Measurements from ENCODE around the gene VOPP1.

VOPP1 gene

DNA sequence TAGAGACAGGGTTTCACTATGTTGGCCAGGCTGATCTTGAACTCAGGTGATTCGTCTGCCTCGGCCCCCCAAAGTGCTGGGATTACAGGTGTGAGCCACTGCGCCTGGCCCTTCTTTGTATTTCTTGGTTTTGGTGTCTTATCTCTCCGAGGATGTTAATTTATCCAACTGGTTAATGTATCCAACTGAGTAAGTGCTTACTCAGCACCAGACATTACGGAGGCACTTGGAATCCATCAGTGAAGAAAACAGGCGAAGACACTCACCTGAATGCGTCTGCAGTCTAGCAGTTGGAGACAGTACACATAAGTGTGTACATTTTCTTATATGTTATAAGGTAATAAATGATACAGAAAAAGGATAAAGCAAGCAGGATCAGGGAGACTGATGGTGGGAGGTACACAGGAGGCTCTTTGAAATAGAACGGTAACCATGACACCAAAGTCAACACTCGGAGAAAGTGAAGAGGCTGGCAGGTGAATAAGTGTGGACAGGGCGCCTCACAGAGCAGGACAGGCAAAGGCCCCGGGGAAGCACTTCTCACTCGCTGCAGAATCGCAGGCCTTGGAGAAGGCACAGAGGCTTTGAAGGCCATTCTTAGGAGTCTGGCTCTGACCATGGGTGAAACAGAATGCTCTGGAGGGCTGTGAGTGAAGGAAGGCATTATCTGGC is 134.1 kb downstream of the VOPP1 start:
- Histone ChIP-seq H2AFZ (ENCODE audit: low read depth) (no peak overlapping the region), H3K4me2 (no peak overlapping the region), H3K9ac (no peak overlapping the region), H3K27ac (no peak overlapping the region), H4K20me1 (ENCODE audit: insufficient read depth) (no peaks in the 10 kb centered on the region), H3K4me3 (IDR thresholded peaks at IDR 0.05; ENCODE audit: insufficient read depth, low read depth, low read length) (no peak overlapping the region), H3K4me1 (ENCODE audit: low read depth, poor library complexity, severe bottlenecking) (peaks cover 10% of the 10 kb centered on the region), H3K79me2 (ENCODE audit: insufficient read depth, low read depth) (no peaks in the 10 kb centered on the region), H3K36me3 (ENCODE audit: insufficient read depth) (no peaks in the 10 kb centered on the region), H3K27me3 (ENCODE audit: insufficient read depth, low read depth) (no peaks in the 10 kb centered on the region)
- TF ChIP-seq, protein P1, sequence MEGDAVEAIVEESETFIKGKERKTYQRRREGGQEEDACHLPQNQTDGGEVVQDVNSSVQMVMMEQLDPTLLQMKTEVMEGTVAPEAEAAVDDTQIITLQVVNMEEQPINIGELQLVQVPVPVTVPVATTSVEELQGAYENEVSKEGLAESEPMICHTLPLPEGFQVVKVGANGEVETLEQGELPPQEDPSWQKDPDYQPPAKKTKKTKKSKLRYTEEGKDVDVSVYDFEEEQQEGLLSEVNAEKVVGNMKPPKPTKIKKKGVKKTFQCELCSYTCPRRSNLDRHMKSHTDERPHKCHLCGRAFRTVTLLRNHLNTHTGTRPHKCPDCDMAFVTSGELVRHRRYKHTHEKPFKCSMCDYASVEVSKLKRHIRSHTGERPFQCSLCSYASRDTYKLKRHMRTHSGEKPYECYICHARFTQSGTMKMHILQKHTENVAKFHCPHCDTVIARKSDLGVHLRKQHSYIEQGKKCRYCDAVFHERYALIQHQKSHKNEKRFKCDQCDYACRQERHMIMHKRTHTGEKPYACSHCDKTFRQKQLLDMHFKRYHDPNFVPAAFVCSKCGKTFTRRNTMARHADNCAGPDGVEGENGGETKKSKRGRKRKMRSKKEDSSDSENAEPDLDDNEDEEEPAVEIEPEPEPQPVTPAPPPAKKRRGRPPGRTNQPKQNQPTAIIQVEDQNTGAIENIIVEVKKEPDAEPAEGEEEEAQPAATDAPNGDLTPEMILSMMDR (conservative IDR thresholded peaks at IDR 0.05; ENCODE audit: low read depth, low read length), result no peak

DNA sequence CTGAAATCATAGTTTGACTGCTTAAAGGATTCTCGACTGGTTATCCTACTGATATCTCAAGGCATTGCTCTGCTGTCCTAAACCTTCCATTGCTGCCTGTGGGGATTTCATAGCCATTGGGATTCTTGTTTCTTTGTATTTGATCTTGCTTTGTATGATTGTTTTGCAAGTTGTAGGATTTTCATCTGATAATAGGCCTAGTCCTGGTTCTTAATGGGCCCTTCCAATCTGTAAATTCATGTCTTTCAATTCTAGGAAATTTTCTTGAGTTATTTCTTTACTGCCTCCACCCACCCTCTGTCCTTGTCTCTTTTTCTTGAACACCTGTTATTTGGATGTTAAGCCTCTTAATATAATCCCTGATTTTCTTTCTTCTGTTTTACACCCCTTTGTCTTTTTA is 134.9 kb downstream of the VOPP1 start:
- TF ChIP-seq, protein P1 (conservative IDR thresholded peaks at IDR 0.05; ENCODE audit: low read depth, low read length), result no peak
- H3K4me3 ChIP-seq (IDR thresholded peaks at IDR 0.05; ENCODE audit: insufficient read depth, low read depth, low read length), result no peak overlapping the region
- H3K9ac ChIP-seq, result no peak overlapping the region
- H3K36me3 ChIP-seq (ENCODE audit: insufficient read depth), result no peaks in the 10 kb centered on the region
- H3K27me3 ChIP-seq (ENCODE audit: insufficient read depth, low read depth), result no peaks in the 10 kb centered on the region
- no peaks in the 10 kb centered on the region for H4K20me1 ChIP-seq (ENCODE audit: insufficient read depth)
- H3K79me2 ChIP-seq (ENCODE audit: insufficient read depth, low read depth), result no peaks in the 10 kb centered on the region
- H2AFZ ChIP-seq (ENCODE audit: low read depth), result no peak overlapping the region
- H3K4me1 ChIP-seq (ENCODE audit: low read depth, poor library complexity, severe bottlenecking), result peaks cover 13% of the 10 kb centered on the region
- H3K4me2 ChIP-seq, result no peak overlapping the region
- no peak overlapping the region for H3K27ac ChIP-seq

DNA sequence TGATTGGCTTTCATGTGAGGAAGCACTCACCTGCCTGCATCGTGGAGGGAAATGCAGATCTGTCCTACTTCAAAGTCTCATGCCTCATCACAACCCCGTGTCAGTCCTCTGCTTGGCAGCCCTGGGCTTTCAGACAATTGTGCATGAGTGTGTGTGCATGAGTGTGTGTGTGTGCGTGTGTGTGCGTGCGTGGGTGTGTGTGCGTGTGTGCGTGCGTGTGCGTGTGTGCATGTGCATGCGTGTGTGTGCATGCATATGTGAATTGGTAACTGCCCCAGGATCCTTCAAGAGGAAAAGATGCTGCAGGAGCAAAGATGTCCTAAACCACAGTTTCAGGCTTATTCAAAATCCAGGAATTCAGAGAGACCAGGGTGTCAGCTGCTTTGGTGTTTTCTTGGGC is 135.8 kb downstream of the VOPP1 start:
- Histone ChIP-seq H3K9ac (no peak overlapping the region), H3K4me2 (no peak overlapping the region), H3K27me3 (ENCODE audit: insufficient read depth, low read depth) (no peaks in the 10 kb centered on the region), H3K36me3 (ENCODE audit: insufficient read depth) (no peaks in the 10 kb centered on the region), H2AFZ (ENCODE audit: low read depth) (no peak overlapping the region), H3K4me3 (IDR thresholded peaks at IDR 0.05; ENCODE audit: insufficient read depth, low read depth, low read length) (no peak overlapping the region), H3K4me1 (ENCODE audit: low read depth, poor library complexity, severe bottlenecking) (peaks cover 13% of the 10 kb centered on the region), H3K79me2 (ENCODE audit: insufficient read depth, low read depth) (no peaks in the 10 kb centered on the region), H3K27ac (no peak overlapping the region), H4K20me1 (ENCODE audit: insufficient read depth) (no peaks in the 10 kb centered on the region)
- TF ChIP-seq, protein P1 (conservative IDR thresholded peaks at IDR 0.05; ENCODE audit: low read depth, low read length), result no peak

DNA sequence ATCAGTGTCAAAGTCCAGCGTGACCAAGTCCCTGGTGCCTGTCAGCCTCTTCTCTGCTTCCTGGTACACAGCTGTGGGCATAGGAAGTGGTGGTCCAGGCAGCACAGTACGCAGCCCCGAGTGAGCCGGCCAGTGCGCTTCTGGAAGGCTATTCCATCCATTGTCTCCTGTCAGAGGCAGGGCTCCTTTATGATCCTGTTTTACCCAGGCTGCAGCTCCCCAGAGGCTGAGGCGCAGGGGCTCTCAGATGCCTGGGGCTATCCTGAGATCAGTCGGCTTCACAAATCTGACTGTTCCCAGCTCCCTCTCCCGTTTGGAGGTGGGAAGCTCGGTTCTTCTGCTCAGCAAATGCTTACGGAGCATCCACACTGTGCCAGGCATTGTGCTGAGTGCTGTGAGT is 136.8 kb downstream of the VOPP1 start:
- Histone ChIP-seq H3K79me2 (ENCODE audit: insufficient read depth, low read depth) (no peaks in the 10 kb centered on the region), H3K36me3 (ENCODE audit: insufficient read depth) (no peaks in the 10 kb centered on the region), H3K4me1 (ENCODE audit: low read depth, poor library complexity, severe bottlenecking) (peaks cover 13% of the 10 kb centered on the region), H4K20me1 (ENCODE audit: insufficient read depth) (no peaks in the 10 kb centered on the region), H2AFZ (ENCODE audit: low read depth) (no peak overlapping the region), H3K27me3 (ENCODE audit: insufficient read depth, low read depth) (no peaks in the 10 kb centered on the region), H3K27ac (no peak overlapping the region), H3K4me3 (IDR thresholded peaks at IDR 0.05; ENCODE audit: insufficient read depth, low read depth, low read length) (no peak overlapping the region), H3K4me2 (no peak overlapping the region), H3K9ac (no peak overlapping the region)
- TF ChIP-seq, protein P1 (conservative IDR thresholded peaks at IDR 0.05; ENCODE audit: low read depth, low read length), result no peak
